Skin epidermis (tissue), 12 donors: ENCODE data around the gene RBBP4.
"Not testable (repeated sequence)": the region's sequence is repeated elsewhere in the genome, so short reads cannot be mapped to it uniquely, and the experiment has no call there.

Experiments
- H3K27ac ChIP-seq, 21 experiments: fragments of 200-600 bp; sonication (generic) in 11 of 21; one replicate each; pipeline ENCODE4 v1.5.0; 2020; ENCODE audit warnings: mild to moderate bottlenecking in 3 of 21, inconsistent platforms in 2 of 21, moderate library complexity in 2 of 21
- H3K4me3 ChIP-seq, 7 experiments: fragments of 200-600 bp; sonication (generic) in 2 of 7; one replicate each; pipeline ENCODE4 v1.5.0; 2020; ENCODE audit warnings: inconsistent platforms in 2 of 7, mild to moderate bottlenecking in 2 of 7, moderate library complexity in 1 of 7

The RBBP4 gene

GRCh38 chr1:32636914-32637645, 13.9 kb upstream of the RBBP4 start:
- H3K4me3 ChIP-seq: no peak overlapping the region
- peak overlapping the region in 5 of 21 experiments; percentile 3 to 44 (median 7) for H3K27ac ChIP-seq

DNA sequence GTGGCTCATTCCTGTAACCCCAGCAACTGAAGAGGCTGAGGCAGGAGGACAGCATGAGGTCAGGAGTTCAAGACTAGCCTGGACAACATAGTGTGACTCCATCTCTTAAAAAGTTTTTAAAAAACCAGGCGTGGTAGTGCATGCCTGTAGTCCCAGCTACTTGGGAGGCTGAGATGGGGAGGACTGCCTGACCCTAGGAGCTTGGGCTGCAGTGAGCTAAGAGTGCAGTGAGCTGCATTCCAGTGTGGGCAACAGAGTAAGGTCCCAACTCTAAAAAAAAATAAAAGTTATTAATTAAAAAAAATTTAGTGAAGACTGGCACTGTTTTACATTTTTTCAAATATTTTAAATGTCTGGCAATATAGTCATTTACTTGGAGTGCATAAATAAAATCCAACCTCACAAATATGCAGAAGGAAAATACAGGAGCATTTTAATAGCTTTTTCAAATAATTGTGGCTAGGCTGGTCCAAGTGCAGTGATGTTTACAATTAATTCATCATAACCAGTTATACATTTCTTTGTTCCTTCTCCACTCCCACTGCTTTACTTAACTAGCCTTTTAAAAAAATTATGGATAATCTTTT, 11.4 kb upstream of the RBBP4 start:
- Histone ChIP-seq H3K27ac (no peak overlapping the region), H3K4me3 (no peak overlapping the region)

GRCh38 chr1:32642292-32642827, 8.6 kb upstream of the RBBP4 start:
- H3K4me3 ChIP-seq, H3K27ac ChIP-seq: not testable (repeated sequence)

DNA sequence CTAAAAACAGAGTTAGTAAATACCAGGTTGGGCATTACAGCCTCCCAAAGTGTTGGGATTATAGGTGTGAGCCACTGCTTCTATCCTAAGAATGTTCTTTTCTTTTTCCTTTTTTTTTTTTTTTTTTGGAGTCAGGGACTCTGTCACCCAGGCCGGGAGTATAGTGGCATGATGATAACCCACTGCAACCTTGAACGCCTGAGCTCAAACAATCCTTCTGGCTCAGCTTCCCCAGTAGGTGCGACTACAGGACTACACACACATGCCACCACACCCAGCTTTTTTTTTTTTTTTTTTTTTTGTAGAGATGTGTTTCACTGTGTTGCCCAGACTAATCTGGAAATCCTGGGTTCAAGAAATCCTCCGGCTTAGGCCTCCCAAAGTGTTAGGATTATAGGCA, 6.6 kb upstream of the RBBP4 start:
- Histone ChIP-seq H3K4me3 (no peak overlapping the region), H3K27ac (no peak overlapping the region)

DNA sequence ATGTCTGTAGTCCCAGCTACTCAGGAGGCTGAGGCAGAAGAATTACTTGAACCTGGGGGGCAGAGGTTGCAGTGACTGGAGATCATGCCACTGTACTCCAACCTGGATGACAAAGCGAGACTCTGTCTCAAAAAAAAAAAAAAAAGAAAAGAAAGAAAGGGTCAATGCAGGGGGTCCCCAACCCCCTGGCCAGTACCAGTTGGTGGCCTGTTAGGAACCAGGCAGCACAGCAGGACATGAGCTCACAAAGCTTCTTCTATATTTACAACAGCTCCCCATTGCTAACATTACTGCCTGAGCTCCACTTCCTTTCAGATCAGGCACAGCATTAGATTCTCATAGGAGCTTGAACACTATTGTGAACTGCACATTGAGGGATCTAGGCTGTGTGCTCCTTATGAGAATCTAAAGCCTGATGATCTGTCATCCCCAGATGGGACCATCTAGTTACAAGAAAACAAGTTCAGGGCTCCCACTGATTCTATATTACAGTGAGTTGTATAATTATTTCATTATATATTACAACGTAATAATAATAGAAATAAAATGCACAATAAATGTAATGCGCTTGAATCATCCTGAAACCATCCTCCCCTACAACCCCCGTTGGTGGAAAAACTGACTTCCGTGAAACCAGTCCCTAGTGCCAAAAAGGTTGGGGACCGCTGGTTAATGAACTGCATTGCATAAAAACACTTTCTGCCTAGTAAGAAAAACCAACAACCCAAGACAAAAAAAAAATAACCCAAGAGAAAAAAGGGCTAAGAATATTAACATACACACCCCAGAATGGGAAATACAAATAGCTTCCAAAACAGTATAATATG, 3.5 kb upstream of the RBBP4 start:
- peak overlapping the region in 1 of 21 experiments; percentile 35 for H3K27ac ChIP-seq
- H3K4me3 ChIP-seq: no peak overlapping the region

DNA sequence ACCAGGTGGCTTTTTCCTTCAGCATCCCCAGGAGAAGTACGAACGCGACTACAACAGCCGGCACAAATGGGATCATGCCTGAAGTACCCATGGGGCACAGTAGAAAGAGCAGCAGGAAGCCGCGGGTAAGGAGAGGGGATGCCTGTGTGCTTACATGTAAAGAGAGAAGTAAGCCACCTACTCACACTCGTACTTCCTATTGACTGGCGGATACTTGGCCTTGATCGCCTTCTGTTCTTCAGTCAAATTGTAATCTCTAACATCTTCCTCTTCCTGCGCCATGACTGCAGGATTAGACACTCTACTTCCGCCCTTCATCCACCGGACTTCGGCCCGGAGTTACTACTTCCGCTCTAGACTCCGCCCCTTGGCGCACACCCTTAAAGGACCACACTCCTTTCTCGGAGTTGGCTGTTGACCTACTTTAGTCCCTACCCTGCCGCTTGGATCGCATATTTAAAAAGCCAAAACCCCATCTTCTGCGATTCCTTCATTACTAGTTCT, 708 bp upstream of the RBBP4 start, which contains the start of gene ZBTB8OS:
ZBTB8OS (minus strand) TSS at position 303 of the 504 bp plus-strand sequence; CDS start at position 282, 21 bp downstream.
- Histone ChIP-seq H3K4me3 (peak within 1 kb of the TSS; percentile 54 to 92 (median 75)), H3K27ac (peak within 1 kb of the TSS; percentile 73 to 99 (median 97))

GRCh38 chr1:32651461-32652073, 559 bp downstream of the RBBP4 start:
- Histone ChIP-seq H3K4me3 (peak overlapping the region; percentile 54 to 92 (median 75)), H3K27ac (peak overlapping the region; percentile 56 to 99 (median 97))

DNA sequence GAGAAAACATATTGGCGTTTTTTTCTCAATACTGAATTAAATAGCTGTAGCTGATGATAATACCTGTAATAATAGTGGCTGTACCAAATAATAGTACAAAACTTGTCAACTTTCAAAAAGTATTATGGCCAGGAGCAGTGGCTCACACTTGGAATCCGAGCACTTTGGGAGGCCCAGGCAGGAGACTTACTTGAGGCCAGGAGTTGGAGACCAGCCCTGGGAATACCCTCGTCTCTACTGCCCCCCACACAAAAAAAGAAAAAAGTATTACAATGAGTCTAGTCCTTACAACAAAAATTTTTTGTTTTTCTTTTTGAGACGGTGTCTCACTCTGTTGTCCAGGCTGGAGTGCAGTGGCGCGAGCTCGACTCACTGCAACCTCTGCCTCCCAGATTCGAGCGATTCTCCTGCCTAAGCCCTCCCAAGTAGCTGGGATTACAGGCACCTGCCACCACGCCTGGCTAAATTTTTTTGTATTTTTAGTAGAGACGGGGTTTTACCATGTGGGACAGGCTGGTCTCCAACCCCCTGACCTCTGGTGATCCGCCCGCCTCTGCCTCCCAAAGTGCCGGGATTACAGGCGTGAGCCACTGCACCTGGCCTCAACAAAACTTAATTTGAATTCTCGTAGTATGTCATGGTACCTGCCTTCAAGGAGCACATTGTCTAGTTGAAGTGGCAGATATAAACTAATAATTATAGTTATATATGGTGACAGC, 1.4 kb downstream of the RBBP4 start:
- peak overlapping the region in 6 of 7 experiments; percentile 54 to 92 (median 81) for H3K4me3 ChIP-seq
- H3K27ac ChIP-seq: peak overlapping the region in 7 of 21 experiments; percentile 91 to 99 (median 94)

- Histone ChIP-seq H3K27ac (no peak overlapping the region), H3K4me3 (no peak overlapping the region)
Observed at GRCh38 chr1:32659581-32659980, 8.6 kb downstream of the RBBP4 start.

DNA sequence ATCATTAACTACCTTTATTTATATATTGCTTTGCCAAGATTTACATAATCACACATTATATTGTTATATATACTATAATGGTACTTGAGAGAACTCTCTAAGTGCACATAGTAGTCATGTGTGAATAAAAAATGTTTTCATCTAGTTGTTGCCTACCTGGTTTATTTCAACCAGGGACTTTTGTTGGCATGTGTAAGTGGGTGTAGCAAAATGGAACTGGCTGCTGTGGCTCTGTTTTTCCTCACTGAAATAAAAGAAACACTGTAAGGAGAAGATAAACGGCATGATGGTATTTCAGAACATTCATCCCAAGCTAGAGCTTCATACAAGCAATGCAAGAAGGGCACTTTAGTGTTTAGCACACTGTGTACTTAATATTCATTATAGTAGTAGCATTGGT, 14.9 kb downstream of the RBBP4 start:
- Histone ChIP-seq H3K4me3 (no peak overlapping the region), H3K27ac (no peak overlapping the region)

GRCh38 chr1:32666901-32667566, 16.0 kb downstream of the RBBP4 start:
- H3K4me3 ChIP-seq: no peak overlapping the region
- H3K27ac ChIP-seq: peak overlapping the region in 1 of 21 experiments; percentile 5

DNA sequence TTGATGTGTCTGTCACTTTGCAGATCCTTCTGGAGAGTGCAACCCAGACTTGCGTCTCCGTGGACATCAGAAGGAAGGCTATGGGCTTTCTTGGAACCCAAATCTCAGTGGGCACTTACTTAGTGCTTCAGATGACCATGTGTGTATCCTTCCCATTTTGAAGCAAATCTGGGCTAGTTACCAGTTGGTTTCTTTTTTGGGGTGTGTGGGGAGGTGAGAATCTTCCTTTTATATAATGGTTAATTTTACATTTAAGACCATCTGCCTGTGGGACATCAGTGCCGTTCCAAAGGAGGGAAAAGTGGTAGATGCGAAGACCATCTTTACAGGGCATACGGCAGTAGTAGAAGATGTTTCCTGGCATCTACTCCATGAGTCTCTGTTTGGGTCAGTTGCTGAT, 17.7 kb downstream of the RBBP4 start:
- H3K27ac ChIP-seq, H3K4me3 ChIP-seq: not testable (repeated sequence)

GRCh38 chr1:32676945-32677344, 25.9 kb downstream of the RBBP4 start:
- no peak overlapping the region for H3K27ac ChIP-seq
- H3K4me3 ChIP-seq: no peak overlapping the region

DNA sequence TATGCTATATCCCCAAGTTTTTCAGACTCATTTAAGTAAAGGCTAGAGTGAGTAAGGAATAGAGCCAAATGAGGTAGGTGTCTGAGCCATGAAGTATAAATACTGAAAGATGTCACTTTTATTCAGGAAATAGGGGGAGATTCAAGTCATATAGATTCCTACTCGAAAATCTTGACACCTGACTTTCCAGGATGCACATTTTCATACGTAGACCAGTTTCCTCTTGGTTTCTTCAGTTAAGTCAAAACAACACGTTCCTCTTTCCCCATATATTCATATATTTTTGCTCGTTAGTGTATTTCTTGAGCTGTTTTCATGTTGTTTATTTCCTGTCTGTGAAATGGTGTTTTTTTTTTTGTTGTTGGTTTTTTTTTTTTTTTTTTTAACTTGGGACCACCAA, 29.0 kb downstream of the RBBP4 start:
- H3K4me3 ChIP-seq, H3K27ac ChIP-seq: not testable (repeated sequence)

DNA sequence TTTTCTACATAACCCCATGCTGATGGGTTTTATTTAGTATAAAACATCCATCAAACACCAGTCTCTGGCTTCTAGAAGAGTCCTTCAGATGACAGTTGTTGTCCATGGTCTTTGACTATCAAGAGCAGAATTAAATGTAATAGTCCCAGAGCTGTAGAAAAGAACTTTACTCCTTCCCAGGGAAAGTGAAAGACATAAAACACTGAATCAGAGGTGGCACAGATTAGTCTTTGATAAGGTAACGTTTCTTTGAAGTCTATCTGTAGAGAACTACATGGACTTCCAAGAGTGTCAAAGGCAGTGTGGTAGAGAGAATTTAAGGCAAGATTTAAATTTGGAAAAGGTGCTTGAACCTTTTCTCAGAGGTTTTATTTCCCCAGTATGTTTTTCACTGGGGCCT, 29.6 kb downstream of the RBBP4 start:
- Histone ChIP-seq H3K4me3 (no peak overlapping the region), H3K27ac (peak overlapping the region in 1 of 21 experiments; percentile 48)

DNA sequence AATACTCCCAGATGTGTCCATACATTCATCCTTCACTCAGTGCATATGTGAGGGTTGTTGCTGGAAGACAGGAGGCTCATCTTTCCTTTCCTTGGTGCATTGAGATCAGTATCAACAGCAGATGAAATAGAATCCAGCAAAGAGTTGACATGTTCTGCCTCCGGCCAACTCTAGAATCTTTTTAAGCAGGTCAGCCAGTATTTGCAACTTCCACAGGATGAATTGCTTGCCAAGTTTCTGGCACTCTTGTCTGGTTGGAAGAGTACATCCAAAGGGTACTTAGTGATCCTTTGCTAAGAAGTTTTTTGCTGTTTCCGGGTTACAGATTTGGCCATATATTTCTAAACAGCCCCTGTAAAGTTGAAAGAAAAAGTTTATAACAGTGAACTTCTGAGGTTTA, 30.5 kb downstream of the RBBP4 start:
- H3K27ac ChIP-seq: no peak overlapping the region
- H3K4me3 ChIP-seq: no peak overlapping the region

DNA sequence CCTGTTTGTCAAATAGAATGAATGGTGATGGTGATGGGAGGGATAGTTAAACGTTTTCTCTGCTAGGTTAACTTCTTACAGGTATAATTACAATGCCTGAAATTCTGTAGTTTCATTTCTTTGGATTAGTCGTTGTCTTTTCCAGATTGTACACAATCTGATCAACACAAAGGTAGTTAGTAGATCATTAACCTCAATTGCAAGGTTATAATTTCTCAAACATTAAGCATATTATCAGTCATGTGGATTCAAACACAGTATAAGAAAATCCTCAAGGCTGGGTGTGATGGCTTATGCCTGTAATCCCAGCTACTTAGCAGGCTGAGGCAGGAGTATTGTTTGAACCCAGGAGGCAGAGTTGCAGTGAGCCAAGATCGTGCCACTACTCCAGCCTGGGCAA, 31.0 kb downstream of the RBBP4 start:
- no peak overlapping the region for H3K4me3 ChIP-seq
- peak overlapping the region in 1 of 21 experiments; percentile 38 for H3K27ac ChIP-seq

GRCh38 chr1:32683397-32683796, 32.4 kb downstream of the RBBP4 start:
- Histone ChIP-seq H3K4me3 (no peak overlapping the region), H3K27ac (peak overlapping the region in 11 of 21 experiments; percentile 2 to 69 (median 32))
